ENCODE data around the gene GJA4.

GJA4 gene

DNA sequence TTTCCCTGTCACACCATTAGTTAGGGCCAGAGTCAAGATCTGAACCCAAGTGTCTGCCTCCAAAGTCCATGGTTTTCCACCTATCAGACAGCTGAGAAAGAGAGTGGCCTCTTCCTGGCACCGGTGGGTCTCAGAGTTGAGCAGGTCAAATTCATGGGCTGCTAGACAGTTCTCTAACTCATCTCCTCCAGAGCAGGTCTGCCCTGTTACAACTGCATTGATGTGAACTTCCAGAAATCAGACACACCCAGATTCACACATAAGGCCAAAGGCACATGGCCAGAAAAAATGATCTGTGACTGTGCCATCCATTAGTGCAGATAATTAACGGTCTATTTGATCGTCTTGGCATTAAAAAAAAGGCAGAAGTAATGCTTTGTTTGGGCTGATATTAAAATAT, 49.3 kb downstream of the GJA4 start:
- no peak for DNase-seq

DNA sequence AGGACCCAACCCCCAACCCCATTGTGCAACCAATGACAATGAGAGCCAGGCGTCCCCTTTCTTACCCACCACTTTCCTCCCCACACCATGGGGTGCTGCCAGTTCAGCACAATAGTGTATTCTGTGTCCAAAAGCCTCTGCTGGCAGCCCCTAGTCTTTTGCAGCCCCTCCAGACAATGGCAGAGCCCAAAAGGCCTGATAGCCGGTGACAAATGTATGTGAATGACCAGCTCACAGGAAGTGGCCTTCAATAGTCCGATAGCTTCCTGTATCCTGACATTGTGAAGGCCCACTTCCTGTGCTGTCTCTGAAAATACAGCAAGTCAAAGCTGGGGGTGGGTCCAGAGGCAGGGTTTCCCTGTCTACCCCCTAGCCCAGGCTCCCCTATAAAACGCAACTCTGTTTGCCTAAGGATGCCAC, 50.2 kb downstream of the GJA4 start:
- DNase-seq = no peak

DNA sequence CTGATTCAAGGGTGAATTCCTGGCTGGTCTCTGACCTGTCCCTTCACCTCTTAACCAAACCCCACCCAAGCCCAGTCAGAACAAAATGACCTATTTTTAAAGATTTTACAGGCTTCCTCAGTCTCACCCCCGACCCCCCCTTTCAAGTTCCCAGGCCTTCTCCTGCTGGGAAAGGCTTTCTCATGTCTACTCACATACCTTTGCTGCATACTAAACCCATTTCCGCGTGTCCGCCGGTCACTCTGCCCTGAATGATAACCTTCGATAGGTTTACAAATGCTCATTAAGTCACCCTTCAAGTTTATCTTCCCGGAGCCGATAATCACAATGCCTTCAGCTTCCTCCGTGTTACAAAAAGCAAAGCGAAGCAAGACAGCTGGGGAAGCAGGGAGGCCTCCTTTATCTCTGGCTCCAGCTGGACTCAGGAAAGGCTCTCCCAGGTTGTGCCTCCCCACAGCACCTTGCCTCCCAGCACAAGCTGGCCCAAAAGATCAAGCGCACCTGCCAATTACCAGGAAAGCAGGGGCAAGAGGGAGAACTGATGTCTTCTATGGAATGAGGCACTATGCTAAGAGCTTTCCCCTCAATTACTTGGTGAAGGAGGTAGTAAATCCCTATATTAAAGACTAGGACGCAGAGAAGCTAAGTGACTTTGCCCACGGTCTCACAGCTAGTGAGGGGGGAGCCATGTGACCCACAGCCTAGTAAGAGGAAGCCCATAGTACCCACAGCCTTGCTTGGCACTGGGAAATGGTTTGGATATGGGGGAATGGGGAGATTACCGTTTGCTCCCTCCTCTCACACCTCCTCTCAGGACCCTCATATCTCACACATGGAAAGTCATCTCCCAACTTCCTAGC, 50.8 kb downstream of the GJA4 start:
- DNase-seq = no peak

DNA sequence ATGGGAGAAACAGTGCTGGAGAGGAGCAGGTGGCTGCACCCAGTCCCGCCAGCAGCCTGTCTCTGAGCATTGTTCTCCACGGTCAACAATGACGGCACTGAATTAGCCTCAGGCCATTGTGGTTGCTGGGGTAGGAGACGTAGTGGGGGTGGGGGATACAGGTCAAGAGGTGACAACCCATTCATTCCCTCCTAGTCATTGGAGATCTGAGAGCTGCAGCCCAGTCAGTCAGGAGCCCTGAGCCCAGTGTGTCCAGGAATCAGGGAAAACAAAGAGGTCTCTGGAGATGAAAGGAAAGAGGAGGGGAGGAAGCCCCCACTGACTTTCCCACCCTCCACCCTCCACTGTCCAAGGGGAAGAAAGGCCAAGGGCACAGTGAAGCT, 51.4 kb downstream of the GJA4 start:
- no peak for DNase-seq
